Ovary (tissue), 3 donors: ENCODE data around the gene RNGTT.

Experiments used
- EP300 ChIP-seq: sonication (generic); formaldehyde crosslinking; IDR thresholded peaks from one replicate; pipeline ENCODE4 v1.6.1; 2017; ENCODE audit warnings: antibody characterized with exemption
- POLR2A ChIP-seq: fragments of 450-650 bp; IDR thresholded peaks from one replicate; pipeline ENCODE4 v1.6.1; 2017; ENCODE audit warnings: antibody characterized with exemption, mild to moderate bottlenecking, moderate library complexity
- TF ChIP-seq, protein P1 (sequence below), 3 donors: fragments of 450-650 bp in 2 of 3; fragments of 200-600 bp in 1 of 3; IDR thresholded peaks; one replicate each; pipeline versions ENCODE4 v1.5.1 to v1.8.0; 2016 to 2022; ENCODE audit warnings: antibody characterized with exemption in 3 of 3, mild to moderate bottlenecking in 1 of 3
- donor health status: DM: no; HTN: no; CAD: no.

DNA sequence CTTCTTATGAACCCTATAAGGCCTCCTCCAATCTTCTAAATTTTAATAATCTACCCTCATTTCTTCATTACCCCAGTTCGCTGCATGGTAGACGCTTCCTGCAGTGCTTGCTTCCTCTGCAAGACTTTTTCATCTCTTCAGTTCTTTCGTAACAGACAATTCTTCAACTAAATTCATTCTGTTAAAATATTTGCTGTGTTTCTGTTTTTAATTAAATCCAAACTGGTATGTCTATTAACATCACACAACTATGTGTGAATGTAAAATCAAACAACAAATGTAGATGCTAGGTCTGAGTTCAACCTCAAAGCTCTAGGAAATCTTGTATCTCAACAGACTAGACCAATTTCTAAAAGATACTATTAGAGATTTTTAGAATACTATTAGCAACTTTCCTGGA lies 199.3 kb downstream of the RNGTT start:
- TF ChIP-seq, protein P1, sequence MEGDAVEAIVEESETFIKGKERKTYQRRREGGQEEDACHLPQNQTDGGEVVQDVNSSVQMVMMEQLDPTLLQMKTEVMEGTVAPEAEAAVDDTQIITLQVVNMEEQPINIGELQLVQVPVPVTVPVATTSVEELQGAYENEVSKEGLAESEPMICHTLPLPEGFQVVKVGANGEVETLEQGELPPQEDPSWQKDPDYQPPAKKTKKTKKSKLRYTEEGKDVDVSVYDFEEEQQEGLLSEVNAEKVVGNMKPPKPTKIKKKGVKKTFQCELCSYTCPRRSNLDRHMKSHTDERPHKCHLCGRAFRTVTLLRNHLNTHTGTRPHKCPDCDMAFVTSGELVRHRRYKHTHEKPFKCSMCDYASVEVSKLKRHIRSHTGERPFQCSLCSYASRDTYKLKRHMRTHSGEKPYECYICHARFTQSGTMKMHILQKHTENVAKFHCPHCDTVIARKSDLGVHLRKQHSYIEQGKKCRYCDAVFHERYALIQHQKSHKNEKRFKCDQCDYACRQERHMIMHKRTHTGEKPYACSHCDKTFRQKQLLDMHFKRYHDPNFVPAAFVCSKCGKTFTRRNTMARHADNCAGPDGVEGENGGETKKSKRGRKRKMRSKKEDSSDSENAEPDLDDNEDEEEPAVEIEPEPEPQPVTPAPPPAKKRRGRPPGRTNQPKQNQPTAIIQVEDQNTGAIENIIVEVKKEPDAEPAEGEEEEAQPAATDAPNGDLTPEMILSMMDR (IDR thresholded peaks at IDR 0.05): no peak
- TF ChIP-seq POLR2A: no peak
- TF ChIP-seq EP300: no peak
